ENCODE measurements around the gene HEATR5B. TPM values are rescaled to one million over a fixed set of nuclear protein-coding genes. Genes with fewer than 3 reads are reported as not detected.

Gene HEATR5B
- total RNA-seq, 2 experiments from 2014 or later = 15.2 to 18.2 TPM

DNA sequence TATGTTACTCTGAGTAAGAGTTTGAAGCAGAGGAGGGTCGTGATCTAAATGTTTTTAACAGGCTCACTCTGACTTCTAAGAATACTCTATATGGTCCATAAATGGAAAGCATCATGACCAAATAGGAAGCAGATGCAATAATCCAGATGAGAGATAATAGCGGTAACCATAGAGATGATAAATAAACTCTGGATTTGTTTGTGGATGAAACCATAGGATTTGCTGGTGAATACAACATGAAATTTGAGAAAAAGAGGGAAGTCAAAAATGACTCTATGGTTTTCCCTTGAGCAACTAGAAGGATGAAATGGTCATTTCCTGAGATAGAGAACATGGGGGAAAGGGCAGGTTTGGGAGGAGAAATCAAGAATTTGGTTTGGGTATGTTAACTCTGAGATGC, 3.9 kb downstream of the HEATR5B start:
- Mint-ChIP-seq H3K27me3 (no peaks in the 10 kb centered on the region), H3K9me3 (no peaks in the 10 kb centered on the region), H3K36me3 (ENCODE audit: low read depth) (peaks cover 37% of the 10 kb centered on the region), H3K4me1 (ENCODE audit: low read depth) (peaks cover 45% of the 10 kb centered on the region), H3K27ac (peak overlapping the region; percentile 64), H3K4me3 (peak overlapping the region; percentile 11)
- ChIA-PET POLR2A (no interaction called here), CTCF (no interaction called here)
- DNase-seq (no peak), ATAC-seq (no peak)
- TF ChIP-seq, protein P1, sequence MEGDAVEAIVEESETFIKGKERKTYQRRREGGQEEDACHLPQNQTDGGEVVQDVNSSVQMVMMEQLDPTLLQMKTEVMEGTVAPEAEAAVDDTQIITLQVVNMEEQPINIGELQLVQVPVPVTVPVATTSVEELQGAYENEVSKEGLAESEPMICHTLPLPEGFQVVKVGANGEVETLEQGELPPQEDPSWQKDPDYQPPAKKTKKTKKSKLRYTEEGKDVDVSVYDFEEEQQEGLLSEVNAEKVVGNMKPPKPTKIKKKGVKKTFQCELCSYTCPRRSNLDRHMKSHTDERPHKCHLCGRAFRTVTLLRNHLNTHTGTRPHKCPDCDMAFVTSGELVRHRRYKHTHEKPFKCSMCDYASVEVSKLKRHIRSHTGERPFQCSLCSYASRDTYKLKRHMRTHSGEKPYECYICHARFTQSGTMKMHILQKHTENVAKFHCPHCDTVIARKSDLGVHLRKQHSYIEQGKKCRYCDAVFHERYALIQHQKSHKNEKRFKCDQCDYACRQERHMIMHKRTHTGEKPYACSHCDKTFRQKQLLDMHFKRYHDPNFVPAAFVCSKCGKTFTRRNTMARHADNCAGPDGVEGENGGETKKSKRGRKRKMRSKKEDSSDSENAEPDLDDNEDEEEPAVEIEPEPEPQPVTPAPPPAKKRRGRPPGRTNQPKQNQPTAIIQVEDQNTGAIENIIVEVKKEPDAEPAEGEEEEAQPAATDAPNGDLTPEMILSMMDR (IDR thresholded peaks at IDR 0.05) = no peak
- intact Hi-C loops (cut with micrococcal nuclease) = no loop called here

DNA sequence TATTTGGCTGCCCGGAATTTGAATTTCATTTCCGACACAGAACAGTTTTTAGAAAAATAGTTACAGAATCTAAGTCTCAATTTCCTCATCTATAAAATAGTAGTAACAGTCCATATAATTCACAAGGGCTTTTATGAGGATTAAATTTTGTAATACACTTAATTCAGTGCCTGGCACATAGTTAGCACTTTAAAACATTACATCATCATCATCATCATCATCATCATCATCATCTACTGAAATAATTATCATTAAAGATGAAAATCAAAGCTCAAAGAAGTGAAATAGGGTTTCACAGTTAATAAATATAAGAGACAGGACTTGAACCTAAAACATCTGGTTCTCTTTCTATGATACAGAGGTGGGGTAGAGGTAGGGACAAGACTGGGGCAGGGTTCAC, 13.2 kb downstream of the HEATR5B start:
- ChIA-PET POLR2A (no interaction called here), CTCF (no interaction called here)
- DNase-seq = no peak
- H3K9me3 Mint-ChIP-seq = no peaks in the 10 kb centered on the region
- intact Hi-C loops (cut with micrococcal nuclease) = no loop called here
- no peaks in the 10 kb centered on the region for H3K27me3 Mint-ChIP-seq
- H3K4me3 Mint-ChIP-seq = no peak overlapping the region
- H3K4me1 Mint-ChIP-seq (ENCODE audit: low read depth) = peaks cover 17% of the 10 kb centered on the region
- TF ChIP-seq, protein P1 (IDR thresholded peaks at IDR 0.05) = no peak
- no peak for ATAC-seq
- no peak overlapping the region for H3K27ac Mint-ChIP-seq
- peaks cover 31% of the 10 kb centered on the region for H3K36me3 Mint-ChIP-seq (ENCODE audit: low read depth)

DNA sequence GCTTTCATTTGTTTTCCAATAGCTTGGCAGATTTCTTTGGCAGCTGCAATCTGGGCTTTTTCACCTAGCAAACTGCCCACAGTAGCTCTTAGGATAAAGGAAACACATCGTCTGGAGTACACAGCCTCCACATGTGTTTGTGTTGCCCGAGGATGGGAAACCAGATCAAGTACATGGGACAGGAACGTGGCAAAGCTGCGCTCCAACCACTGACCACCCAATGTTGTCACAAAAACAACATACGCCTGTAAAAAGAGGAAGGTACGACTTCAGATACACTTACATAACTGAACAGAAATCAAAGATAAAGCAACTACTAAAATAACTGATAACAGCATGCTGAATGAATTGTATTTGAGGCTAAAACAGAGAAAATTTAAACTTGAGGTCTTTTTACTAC, 15.5 kb downstream of the HEATR5B start:
- POLR2A ChIA-PET = interaction anchor here (0.6 to 1.2 kb wide), 2 partner anchors 14 to 1931 kb away, joined by 3 to 6 read pairs; no protein-coding TSS in a partner anchor
- H3K27me3 Mint-ChIP-seq = no peaks in the 10 kb centered on the region
- H3K4me3 Mint-ChIP-seq = no peak overlapping the region
- TF ChIP-seq, protein P1 (IDR thresholded peaks at IDR 0.05) = no peak
- H3K27ac Mint-ChIP-seq = no peak overlapping the region
- no peaks in the 10 kb centered on the region for H3K9me3 Mint-ChIP-seq
- ATAC-seq (no peak), DNase-seq (no peak)
- peaks cover 24% of the 10 kb centered on the region for H3K36me3 Mint-ChIP-seq (ENCODE audit: low read depth)
- CTCF ChIA-PET = no interaction called here
- H3K4me1 Mint-ChIP-seq (ENCODE audit: low read depth) = peaks cover 12% of the 10 kb centered on the region
- intact Hi-C loops (cut with micrococcal nuclease) = no loop called here

DNA sequence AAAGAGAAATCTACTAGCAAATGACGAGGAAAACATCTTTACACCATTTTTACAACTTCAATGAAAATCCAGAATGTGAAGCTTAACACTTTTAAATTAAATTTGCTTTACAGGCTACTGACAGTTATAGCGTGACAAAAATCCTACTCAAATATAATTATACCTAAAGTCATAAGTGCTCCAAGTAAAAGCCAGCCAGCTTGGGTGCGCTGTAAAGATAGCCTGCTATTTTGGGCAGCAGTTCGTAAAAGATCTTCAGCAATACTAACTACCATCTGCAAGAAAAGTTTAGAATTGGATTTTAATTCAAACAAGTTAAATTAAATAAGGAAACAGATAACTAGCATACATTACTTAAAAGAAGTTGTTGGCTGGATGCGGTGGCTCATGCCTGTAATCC, 22.4 kb downstream of the HEATR5B start:
- CTCF ChIA-PET = no interaction called here
- POLR2A ChIA-PET = interaction anchor here (0.6 kb wide), 1 partner anchor 67 kb away, joined by 3 read pairs; no protein-coding TSS in a partner anchor
- Mint-ChIP-seq H3K4me1 (ENCODE audit: low read depth) (no peaks in the 10 kb centered on the region), H3K36me3 (ENCODE audit: low read depth) (peaks cover 16% of the 10 kb centered on the region), H3K4me3 (no peak overlapping the region), H3K27me3 (no peaks in the 10 kb centered on the region), H3K27ac (no peak overlapping the region), H3K9me3 (no peaks in the 10 kb centered on the region)
- intact Hi-C loops (cut with micrococcal nuclease) = no loop called here
- ATAC-seq (no peak), DNase-seq (no peak)
- TF ChIP-seq, protein P1 (IDR thresholded peaks at IDR 0.05) = no peak

DNA sequence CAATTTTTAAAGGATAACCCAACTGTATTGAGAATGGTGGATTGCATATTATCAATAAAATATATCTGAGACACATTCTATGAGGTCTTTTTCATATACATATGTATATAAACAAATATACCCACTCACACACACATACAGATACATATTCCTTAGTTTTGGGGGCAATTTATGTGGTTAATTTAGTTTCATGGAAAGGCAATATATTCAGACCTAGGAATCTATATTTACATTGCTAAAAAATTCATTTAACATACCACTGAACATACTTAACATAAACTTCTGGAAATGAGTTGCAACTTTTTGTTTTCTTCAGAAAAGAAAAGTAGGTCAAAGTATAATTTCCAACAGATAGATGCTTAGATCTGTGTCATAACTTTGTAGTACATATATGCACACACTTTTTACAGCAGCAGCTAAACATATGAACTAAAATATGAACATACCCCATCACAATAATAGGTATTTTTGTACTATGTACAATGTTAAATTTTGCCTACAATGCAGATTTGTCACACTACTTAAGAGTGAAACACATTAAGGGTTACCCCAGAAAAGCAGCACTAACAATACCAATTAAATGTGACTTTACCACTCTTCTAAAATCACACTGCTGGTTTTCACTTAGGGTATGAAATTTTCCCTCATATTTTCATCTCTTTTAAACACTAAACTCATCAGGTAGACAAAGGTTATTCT, 23.0 kb downstream of the HEATR5B start:
- H3K9me3 Mint-ChIP-seq = no peaks in the 10 kb centered on the region
- intact Hi-C loops (cut with micrococcal nuclease) = no loop called here
- H3K36me3 Mint-ChIP-seq (ENCODE audit: low read depth) = peaks cover 17% of the 10 kb centered on the region
- no peak overlapping the region for H3K27ac Mint-ChIP-seq
- ATAC-seq (no peak), DNase-seq (no peak)
- H3K27me3 Mint-ChIP-seq = no peaks in the 10 kb centered on the region
- POLR2A ChIA-PET = no interaction called here
- TF ChIP-seq, protein P1 (IDR thresholded peaks at IDR 0.05) = no peak
- no peak overlapping the region for H3K4me3 Mint-ChIP-seq
- CTCF ChIA-PET = no interaction called here
- H3K4me1 Mint-ChIP-seq (ENCODE audit: low read depth) = no peaks in the 10 kb centered on the region

Measured in activated CD8-positive, alpha-beta T cell treated with anti-CD3 and anti-CD28 coated beads for 36 hours (primary cell).